RWPE1 (cell line): ENCODE measurements around the gene INPP4A.

Experiments used
- CTCF ChIA-PET: fragments of 350-600 bp; sonication (Branson Sonifier 250); formaldehyde crosslinking; extraction: SDS; loops from one replicate; lab custom pipeline; 2021; lab: Yijun Ruan, JAX
- POLR2A ChIA-PET: fragments of 400-600 bp; formaldehyde crosslinking; extraction: SDS; loops from one replicate; lab custom pipeline; 2020; ENCODE audit warnings: antibody characterized with exemption; ENCODE audit not compliant: low non-redundant PET; lab: Yijun Ruan, JAX
- DNase-seq: peaks from one replicate; pipeline ENCODE4 v3.0.0; 2012; ENCODE audit warnings: low spot score
- H3K27ac ChIP-seq: fragments of 450-650 bp; 2 replicates; pipeline ENCODE4 v1.5.1; 2017
- TF ChIP-seq, protein P1 (sequence below): fragments of 450-650 bp; conservative IDR thresholded peaks from 2 replicates; pipeline ENCODE4 v1.5.1; 2017; ENCODE audit warnings: low read depth, mild to moderate bottlenecking

INPP4A gene

DNA sequence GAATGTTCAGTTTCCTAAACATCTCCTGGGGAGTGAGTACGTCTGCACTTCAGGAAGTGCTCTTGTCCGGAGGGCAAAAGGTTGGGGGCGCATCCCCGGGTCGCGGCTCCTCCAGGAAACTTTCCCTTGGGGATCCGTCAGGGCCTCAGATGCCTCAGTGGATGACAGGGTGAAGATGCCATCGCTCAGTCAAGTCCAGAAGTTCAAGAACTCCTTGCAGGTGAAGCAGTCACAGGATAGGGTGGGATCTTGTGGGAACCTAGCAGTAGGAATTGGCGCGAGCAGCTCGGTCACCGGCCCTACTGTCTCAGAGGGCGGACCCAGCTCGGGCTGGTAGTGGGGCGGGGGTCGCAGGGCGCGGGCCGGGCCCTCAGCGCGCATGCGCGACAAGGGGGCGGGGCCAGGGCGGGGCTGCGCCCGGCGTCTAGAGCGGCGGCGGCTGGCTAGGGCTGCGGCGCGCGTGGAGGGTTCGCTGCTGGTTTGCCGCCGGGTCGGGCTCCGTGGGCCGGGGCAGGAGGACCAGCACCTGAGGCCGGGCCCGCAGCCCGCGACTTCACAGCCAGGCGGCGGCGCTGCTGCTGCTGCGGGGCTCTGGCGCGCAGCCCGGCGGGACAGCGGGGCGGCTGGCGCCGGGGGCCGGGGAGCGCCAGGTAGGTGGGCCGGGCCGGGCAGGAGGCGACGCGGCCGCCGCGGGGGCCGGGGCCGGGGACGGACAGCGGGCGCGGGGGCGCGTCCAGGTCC lies at the start of gene INPP4A:
TSS of gene INPP4A (plus strand) at position 423 of the 741 bp plus-strand sequence. CDS start 75,191 bp downstream, outside the sequence.
- POLR2A ChIA-PET = no interaction called here
- DNase-seq = peak; percentile 75
- H3K27ac ChIP-seq = peak within 1 kb of the TSS; percentile 69
- CTCF ChIA-PET = no interaction called here
- TF ChIP-seq, protein P1, sequence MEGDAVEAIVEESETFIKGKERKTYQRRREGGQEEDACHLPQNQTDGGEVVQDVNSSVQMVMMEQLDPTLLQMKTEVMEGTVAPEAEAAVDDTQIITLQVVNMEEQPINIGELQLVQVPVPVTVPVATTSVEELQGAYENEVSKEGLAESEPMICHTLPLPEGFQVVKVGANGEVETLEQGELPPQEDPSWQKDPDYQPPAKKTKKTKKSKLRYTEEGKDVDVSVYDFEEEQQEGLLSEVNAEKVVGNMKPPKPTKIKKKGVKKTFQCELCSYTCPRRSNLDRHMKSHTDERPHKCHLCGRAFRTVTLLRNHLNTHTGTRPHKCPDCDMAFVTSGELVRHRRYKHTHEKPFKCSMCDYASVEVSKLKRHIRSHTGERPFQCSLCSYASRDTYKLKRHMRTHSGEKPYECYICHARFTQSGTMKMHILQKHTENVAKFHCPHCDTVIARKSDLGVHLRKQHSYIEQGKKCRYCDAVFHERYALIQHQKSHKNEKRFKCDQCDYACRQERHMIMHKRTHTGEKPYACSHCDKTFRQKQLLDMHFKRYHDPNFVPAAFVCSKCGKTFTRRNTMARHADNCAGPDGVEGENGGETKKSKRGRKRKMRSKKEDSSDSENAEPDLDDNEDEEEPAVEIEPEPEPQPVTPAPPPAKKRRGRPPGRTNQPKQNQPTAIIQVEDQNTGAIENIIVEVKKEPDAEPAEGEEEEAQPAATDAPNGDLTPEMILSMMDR = peak; percentile 36

DNA sequence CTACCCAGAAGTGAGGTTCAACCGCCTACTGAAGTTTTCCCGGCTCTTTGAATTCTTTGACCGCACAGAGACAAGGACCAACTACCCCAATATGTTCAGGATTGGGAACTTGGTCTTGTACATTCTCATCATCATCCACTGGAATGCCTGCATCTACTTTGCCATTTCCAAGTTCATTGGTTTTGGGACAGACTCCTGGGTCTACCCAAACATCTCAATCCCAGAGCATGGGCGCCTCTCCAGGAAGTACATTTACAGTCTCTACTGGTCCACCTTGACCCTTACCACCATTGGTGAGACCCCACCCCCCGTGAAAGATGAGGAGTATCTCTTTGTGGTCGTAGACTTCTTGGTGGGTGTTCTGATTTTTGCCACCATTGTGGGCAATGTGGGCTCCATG lies 48.7 kb upstream of the INPP4A start:
- no peak overlapping the region for H3K27ac ChIP-seq
- no peak for DNase-seq
- CTCF ChIA-PET = no interaction called here
- POLR2A ChIA-PET = no interaction called here
- TF ChIP-seq, protein P1 = no peak

DNA sequence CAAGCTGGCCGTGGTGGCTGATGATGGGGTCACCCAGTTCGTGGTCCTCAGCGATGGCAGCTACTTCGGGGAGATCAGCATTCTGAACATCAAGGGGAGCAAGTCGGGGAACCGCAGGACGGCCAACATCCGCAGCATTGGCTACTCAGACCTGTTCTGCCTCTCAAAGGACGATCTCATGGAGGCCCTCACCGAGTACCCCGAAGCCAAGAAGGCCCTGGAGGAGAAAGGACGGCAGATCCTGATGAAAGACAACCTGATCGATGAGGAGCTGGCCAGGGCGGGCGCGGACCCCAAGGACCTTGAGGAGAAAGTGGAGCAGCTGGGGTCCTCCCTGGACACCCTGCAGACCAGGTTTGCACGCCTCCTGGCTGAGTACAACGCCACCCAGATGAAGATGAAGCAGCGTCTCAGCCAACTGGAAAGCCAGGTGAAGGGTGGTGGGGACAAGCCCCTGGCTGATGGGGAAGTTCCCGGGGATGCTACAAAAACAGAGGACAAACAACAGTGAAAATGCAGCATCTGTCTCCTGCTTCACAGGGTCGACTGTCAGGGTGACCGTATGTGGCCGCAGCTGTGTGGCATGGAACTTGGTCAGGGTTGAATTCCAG lies 47.8 kb upstream of the INPP4A start:
- H3K27ac ChIP-seq = no peak overlapping the region
- TF ChIP-seq, protein P1 = no peak
- ChIA-PET CTCF (interaction anchor here (0.8 kb wide), 1 partner anchor 731 kb away, joined by 5 read pairs; no protein-coding TSS in a partner anchor), POLR2A (no interaction called here)
- DNase-seq = no peak

DNA sequence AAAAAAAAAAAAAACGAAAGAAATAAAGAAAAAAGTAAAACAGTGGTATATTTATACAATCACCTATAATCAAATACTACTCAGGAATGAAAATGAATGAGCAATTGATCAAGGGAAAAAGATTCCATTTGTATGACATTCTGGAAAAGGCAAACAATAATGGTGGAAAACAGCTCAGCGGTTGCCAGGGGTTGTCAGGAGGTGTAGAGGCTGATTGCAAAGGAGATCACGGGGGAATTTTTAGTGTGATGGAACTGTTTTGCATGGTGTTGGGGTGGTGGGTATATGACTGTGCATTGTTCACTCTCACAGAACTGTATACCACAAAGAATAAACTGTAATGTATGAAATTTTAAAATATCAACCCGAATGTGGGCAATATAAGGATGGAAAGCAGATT lies 45.5 kb upstream of the INPP4A start:
- TF ChIP-seq, protein P1 = no peak
- no peak overlapping the region for H3K27ac ChIP-seq
- ChIA-PET CTCF (no interaction called here), POLR2A (no interaction called here)
- DNase-seq = no peak

DNA sequence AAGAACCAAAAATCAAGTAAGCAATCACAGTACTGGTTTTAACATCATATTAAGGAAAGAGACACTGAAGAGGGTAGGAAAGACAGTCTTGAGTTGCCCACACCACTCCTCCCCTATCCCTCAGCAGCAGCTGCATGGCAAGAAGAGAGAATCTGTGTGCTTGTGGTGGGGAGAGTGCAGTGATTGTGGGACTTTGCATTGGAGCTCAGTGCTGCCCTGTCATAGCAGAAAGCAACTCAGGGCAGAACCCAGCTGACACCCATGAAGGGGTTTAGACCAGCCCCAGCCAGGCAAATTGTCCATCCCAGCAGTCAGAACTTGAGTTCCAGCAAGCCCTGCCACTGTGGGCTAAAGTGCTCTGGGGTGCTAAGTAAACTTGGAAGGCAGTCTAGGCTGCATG lies 40.8 kb upstream of the INPP4A start:
- ChIA-PET POLR2A (no interaction called here), CTCF (no interaction called here)
- no peak for DNase-seq
- H3K27ac ChIP-seq = no peak overlapping the region
- TF ChIP-seq, protein P1 = no peak

DNA sequence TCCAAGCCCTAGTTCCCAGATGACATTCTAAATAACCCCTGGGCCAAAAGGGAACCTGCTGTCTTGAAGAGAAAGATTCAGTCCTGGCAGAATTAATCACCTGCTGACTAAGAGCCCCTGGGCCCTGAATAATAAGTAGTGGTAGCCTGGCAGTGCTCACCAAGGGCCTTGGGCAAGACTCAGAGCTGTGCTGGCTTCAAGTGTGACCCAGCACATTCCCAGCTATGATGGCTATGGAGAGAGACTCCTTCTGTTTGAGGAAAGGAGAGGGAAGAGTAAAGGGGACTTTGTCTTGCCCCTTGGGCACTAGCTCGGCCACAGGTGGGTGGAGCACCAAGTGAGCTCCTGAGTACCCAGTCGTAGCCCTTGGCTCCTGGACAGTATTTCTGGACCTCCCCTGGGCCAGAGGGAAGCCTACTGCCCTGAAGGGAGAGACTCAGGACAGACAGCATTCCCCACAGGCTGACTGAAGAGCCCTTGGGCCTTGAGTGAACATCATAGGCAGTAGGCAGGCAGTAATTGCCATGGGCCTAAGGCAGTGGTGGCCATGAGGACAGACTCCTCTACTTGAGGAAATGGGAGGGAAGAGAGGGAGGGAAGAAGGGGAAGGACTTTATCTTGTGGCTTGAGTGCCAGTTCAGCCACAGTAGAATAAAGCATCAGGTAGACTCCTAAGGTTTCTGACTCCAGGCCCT lies 40.0 kb upstream of the INPP4A start:
- H3K27ac ChIP-seq = no peak overlapping the region
- ChIA-PET POLR2A (no interaction called here), CTCF (no interaction called here)
- no peak for DNase-seq
- TF ChIP-seq, protein P1 = no peak
